A549 (cell line): Measurements from ENCODE around the gene PRR14L. TPM values are rescaled to one million over a fixed set of nuclear protein-coding genes. Genes with fewer than 3 reads are reported as not detected.
"Not testable (repeated sequence)": the region's sequence is repeated elsewhere in the genome, so short reads cannot be mapped to it uniquely, and the experiment has no call there.

Experiments used
- ATAC-seq, 2 experiments: fragments of 200-7000 bp in 1 of 2; fragments of >200 bp in 1 of 2; cut with Nextera tagmentation in 1 of 2; cut with Tn5 transposase in 1 of 2; 3 replicates each; pipeline versions ENCODE4 v1.8.0 to v1.9.1; 2018 to 2020; ENCODE audit warnings: mild to moderate bottlenecking in 1 of 2, moderate library complexity in 1 of 2
- CTCF ChIA-PET: fragments of 300-600 bp; sonication (Branson Sonifier 250); formaldehyde crosslinking; extraction: SDS; loops from one replicate; lab custom pipeline; 2021; ENCODE audit warnings: antibody characterized with exemption, inconsistent platforms; lab: Yijun Ruan, JAX
- POLR2A ChIA-PET: fragments of 350-600 bp; formaldehyde crosslinking; extraction: SDS; loops from one replicate; lab custom pipeline; 2021; ENCODE audit warnings: antibody characterized with exemption, inconsistent platforms; lab: Yijun Ruan, JAX
- DNase-seq, 2 experiments: peaks; one replicate each; pipeline versions ENCODE4 v3.0.0 to v3.0.0-alpha.2; 2011 to 2016; ENCODE audit warnings: low read depth in 1 of 2, low spot score in 1 of 2
- FAIRE-seq: peaks from 2 replicates; lab custom pipeline; 2011; peaks lifted over from hg19 to GRCh38; lab: Jason Lieb, UNC
- H3K27ac ChIP-seq, 2 experiments: fragments of >200 bp; sonication (Bioruptor Twin); formaldehyde crosslinking; 3 replicates each; pipeline ENCODE4 v1.5.1; 2016 to 2017
- H3K4me1 ChIP-seq: fragments of >200 bp; sonication (Bioruptor Twin); formaldehyde crosslinking; 3 replicates; pipeline ENCODE4 v1.6.1; 2016
- H3K4me2 ChIP-seq: fragments of >200 bp; sonication (Bioruptor Twin); formaldehyde crosslinking; 3 replicates; pipeline ENCODE4 v1.6.1; 2016
- H3K4me3 ChIP-seq: fragments of >200 bp; sonication (Bioruptor Twin); formaldehyde crosslinking; 3 replicates; pipeline ENCODE4 v1.5.1; 2016
- H3K9me3 ChIP-seq: fragments of >200 bp; sonication (Bioruptor Twin); formaldehyde crosslinking; 3 replicates; pipeline ENCODE4 v1.6.1; 2016
- BHLHE40 ChIP-seq: IDR thresholded peaks from 2 replicates; pipeline ENCODE4 v1.6.1; 2012; ENCODE audit warnings: low read depth, low read length, inconsistent platforms
- CEBPB ChIP-seq, 2 experiments: fragments of >200 bp in 1 of 2; sonication (Bioruptor Twin) in 1 of 2; formaldehyde crosslinking in 1 of 2; IDR thresholded peaks; 2 replicates each; pipeline ENCODE4 v1.6.1; 2012 to 2016
- CHD2 ChIP-seq: fragments of 150-350 bp; IDR thresholded peaks from 2 replicates; pipeline ENCODE4 v1.6.1; 2014; ENCODE audit warnings: low read length; ENCODE audit not compliant: partially characterized antibody
- CHD4 ChIP-seq: fragments of 200-600 bp; sonication (generic); IDR thresholded peaks from 2 replicates; pipeline ENCODE4 v1.6.1; 2016; ENCODE audit warnings: antibody characterized with exemption, mild to moderate bottlenecking, borderline replicate concordance
- EHMT2 ChIP-seq: fragments of 200-600 bp; sonication (generic); IDR thresholded peaks from 2 replicates; pipeline ENCODE4 v1.6.1; 2016; ENCODE audit warnings: antibody characterized with exemption, low read depth, mild to moderate bottlenecking, moderate library complexity
- ELK1 ChIP-seq: fragments of 150-350 bp; IDR thresholded peaks from 2 replicates; pipeline ENCODE4 v1.6.1; 2014; ENCODE audit warnings: low read depth, mild to moderate bottlenecking, low read length
- ESRRA ChIP-seq: fragments of 150-350 bp; IDR thresholded peaks from 2 replicates; pipeline ENCODE4 v1.6.1; 2014; ENCODE audit warnings: mild to moderate bottlenecking, low read length, borderline replicate concordance
- FOSL2 ChIP-seq, 2 experiments: fragments of 450-650 bp in 1 of 2; fragments of >200 bp in 1 of 2; sonication (Bioruptor Twin) in 1 of 2; formaldehyde crosslinking; IDR thresholded peaks; 2 replicates each; pipeline versions ENCODE4 v1.5.0 to v1.6.1; 2016 to 2020; ENCODE audit warnings: mild to moderate bottlenecking in 1 of 2, moderate library complexity in 1 of 2
- FOXS1 ChIP-seq: fragments of 250-450 bp; sonication (Bioruptor Pico); IDR thresholded peaks from 2 replicates; pipeline ENCODE4 v1.5.0; 2020; ENCODE audit warnings: mild to moderate bottlenecking, moderate library complexity
- HDAC2 ChIP-seq: fragments of 200-600 bp; sonication (generic); IDR thresholded peaks from 2 replicates; pipeline ENCODE4 v1.6.1; 2016
- HEYL ChIP-seq: fragments of 250-450 bp; sonication (Bioruptor Pico); IDR thresholded peaks from 2 replicates; pipeline ENCODE4 v1.8.0; 2021; ENCODE audit warnings: mild to moderate bottlenecking, moderate library complexity
- HOXB13 ChIP-seq: fragments of 250-450 bp; sonication (Bioruptor Pico); IDR thresholded peaks from 2 replicates; pipeline ENCODE4 v1.5.0; 2020; ENCODE audit warnings: low read depth, mild to moderate bottlenecking, moderate library complexity
- JUN ChIP-seq, 2 experiments: fragments of >200 bp; sonication (Bioruptor Twin); formaldehyde crosslinking; IDR thresholded peaks; 2 replicates in 1 of 2; 3 replicates in 1 of 2; pipeline ENCODE4 v1.6.1; 2016 to 2017
- MAFK ChIP-seq: fragments of 450-650 bp; IDR thresholded peaks from 2 replicates; pipeline ENCODE4 v1.6.1; 2014; ENCODE audit not compliant: partially characterized antibody
- NFE2L2 ChIP-seq: fragments of 150-350 bp; conservative IDR thresholded peaks from 2 replicates; pipeline ENCODE4 v1.6.1; 2014; ENCODE audit warnings: low read length
- NPAS2 ChIP-seq: fragments of 250-450 bp; sonication (Bioruptor Pico); IDR thresholded peaks from 2 replicates; pipeline ENCODE4 v1.8.0; 2022; ENCODE audit warnings: mild to moderate bottlenecking, moderate library complexity, borderline replicate concordance
- NR3C1 ChIP-seq: fragments of >200 bp; sonication (Bioruptor Twin); formaldehyde crosslinking; IDR thresholded peaks from 3 replicates; pipeline ENCODE4 v1.6.1; 2017
- POLR2AphosphoS2 ChIP-seq: conservative IDR thresholded peaks from 2 replicates; pipeline ENCODE4 v1.6.1; 2012; ENCODE audit warnings: low read length, improper control_type of control experiment, inconsistent platforms
- RAD21 ChIP-seq, 2 experiments: fragments of >200 bp in 1 of 2; sonication (Bioruptor Twin) in 1 of 2; formaldehyde crosslinking in 1 of 2; IDR thresholded peaks in 1 of 2; conservative IDR thresholded peaks in 1 of 2; 2 replicates in 1 of 2; 3 replicates in 1 of 2; pipeline ENCODE4 v1.6.1; 2012 to 2018; ENCODE audit warnings: inconsistent platforms in 1 of 2
- RARB ChIP-seq: fragments of 250-450 bp; sonication (Bioruptor Pico); IDR thresholded peaks from 2 replicates; pipeline ENCODE4 v1.8.0; 2021; ENCODE audit warnings: mild to moderate bottlenecking, moderate library complexity
- SMC3 ChIP-seq: fragments of >200 bp; sonication (Bioruptor Twin); formaldehyde crosslinking; IDR thresholded peaks from 3 replicates; pipeline ENCODE4 v1.6.1; 2018; ENCODE audit warnings: inconsistent platforms
- TFCP2L1 ChIP-seq: fragments of 250-450 bp; sonication (Bioruptor Pico); IDR thresholded peaks from 2 replicates; pipeline ENCODE4 v1.5.0; 2021; ENCODE audit warnings: mild to moderate bottlenecking
- ZC3H11A ChIP-seq: fragments of 450-650 bp; IDR thresholded peaks from 2 replicates; pipeline ENCODE4 v1.6.1; 2014; ENCODE audit warnings: antibody characterized with exemption, mild to moderate bottlenecking
- ZFP36 ChIP-seq: fragments of 450-650 bp; IDR thresholded peaks from 2 replicates; pipeline ENCODE4 v1.6.1; 2014; ENCODE audit warnings: borderline replicate concordance; ENCODE audit not compliant: partially characterized antibody
- ZNF302 ChIP-seq: fragments of 250-450 bp; sonication (Bioruptor Pico); IDR thresholded peaks from 2 replicates; pipeline ENCODE4 v1.9.0; 2021; ENCODE audit warnings: inconsistent platforms, mild to moderate bottlenecking, moderate library complexity
- WGBS: methylation state at CpG from one replicate; pipeline ENCODE4 v1.1.6; 2017; ENCODE audit errors: missing lambda C conversion rate; 5-methylcytosine and 5-hydroxymethylcytosine counted together
- polyA plus RNA-seq, 4 experiments: library from polyadenylated mRNA; depleted of rRNA in 3 of 4; stranded (reverse); fragments of >200 nt; fragmentation: RNase III in 1 of 4; extraction: RNeasy Plus Mini Kit Qiagen cat#74134 plus additional on column Dnase treatment in 1 of 4; gene quantifications; 2 replicates in 3 of 4; 3 replicates in 1 of 4; pipeline ENCODE4 v1.2.3, GENCODE V29; 2011 to 2017
- TF ChIP-seq, protein P1 (sequence below): IDR thresholded peaks from 2 replicates; pipeline ENCODE4 v1.6.1; 2012

PRR14L gene
- polyA plus RNA-seq, 2 of the 4 experiments (the other 2 are of a cell fraction): 5.6 to 15.7 TPM

DNA sequence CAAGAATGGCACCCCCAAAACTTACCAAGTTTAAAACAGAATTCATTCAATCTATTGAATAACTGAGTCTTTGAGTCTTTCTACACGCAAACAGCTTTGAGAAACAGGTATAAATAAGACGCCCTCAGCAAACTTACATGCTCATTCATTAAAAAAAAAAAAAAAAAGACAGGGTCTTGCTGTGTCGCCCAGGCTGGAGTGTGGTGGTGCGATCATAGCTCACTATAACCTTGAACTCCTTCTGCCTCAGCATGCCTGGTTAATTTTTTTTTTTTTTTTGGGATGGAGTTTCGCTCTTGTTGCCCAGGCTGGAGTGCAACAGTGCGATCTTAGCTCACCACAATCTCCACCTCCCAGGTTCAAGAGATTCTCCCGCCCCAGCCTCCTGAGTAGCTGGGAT, 6.1 kb downstream of the PRR14L start:
- no peak overlapping the region for H3K4me2 ChIP-seq
- ChIA-PET POLR2A (no interaction called here), CTCF (interaction anchor here (0.6 to 2.3 kb wide), 3 partner anchors 80 to 226 kb away, joined by 3 to 5 read pairs (median 4); no protein-coding TSS in a partner anchor)
- no peak overlapping the region for H3K4me3 ChIP-seq
- no peak for DNase-seq
- 84% methylated on average over 7 of the region's 7 CpGs for WGBS
- H3K4me1 ChIP-seq: peaks cover 11% of the 10 kb centered on the region; the same call in 1 of the 3 replicates
- no peak overlapping the region for H3K27ac ChIP-seq
- no peak for ATAC-seq
- TF ChIP-seq TFCP2L1 (CRISPR knock-in tag) (no peak), ZC3H11A (no peak), POLR2AphosphoS2 (no peak), FOSL2 (IDR thresholded peaks at IDR 0.05) (no peak), FOSL2 (CRISPR knock-in tag; IDR thresholded peaks at IDR 0.05) (no peak), RARB (CRISPR knock-in tag) (no peak), HDAC2 (no peak), NR3C1 (no peak), CHD4 (no peak), JUN (IDR thresholded peaks at IDR 0.05) (no peak), MAFK (no peak)
- TF ChIP-seq, protein P1, sequence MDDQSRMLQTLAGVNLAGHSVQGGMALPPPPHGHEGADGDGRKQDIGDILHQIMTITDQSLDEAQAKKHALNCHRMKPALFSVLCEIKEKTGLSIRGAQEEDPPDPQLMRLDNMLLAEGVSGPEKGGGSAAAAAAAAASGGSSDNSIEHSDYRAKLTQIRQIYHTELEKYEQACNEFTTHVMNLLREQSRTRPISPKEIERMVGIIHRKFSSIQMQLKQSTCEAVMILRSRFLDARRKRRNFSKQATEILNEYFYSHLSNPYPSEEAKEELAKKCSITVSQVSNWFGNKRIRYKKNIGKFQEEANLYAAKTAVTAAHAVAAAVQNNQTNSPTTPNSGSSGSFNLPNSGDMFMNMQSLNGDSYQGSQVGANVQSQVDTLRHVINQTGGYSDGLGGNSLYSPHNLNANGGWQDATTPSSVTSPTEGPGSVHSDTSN: no peak
- H3K9me3 ChIP-seq: no peaks in the 10 kb centered on the region
- FAIRE-seq: no peak

DNA sequence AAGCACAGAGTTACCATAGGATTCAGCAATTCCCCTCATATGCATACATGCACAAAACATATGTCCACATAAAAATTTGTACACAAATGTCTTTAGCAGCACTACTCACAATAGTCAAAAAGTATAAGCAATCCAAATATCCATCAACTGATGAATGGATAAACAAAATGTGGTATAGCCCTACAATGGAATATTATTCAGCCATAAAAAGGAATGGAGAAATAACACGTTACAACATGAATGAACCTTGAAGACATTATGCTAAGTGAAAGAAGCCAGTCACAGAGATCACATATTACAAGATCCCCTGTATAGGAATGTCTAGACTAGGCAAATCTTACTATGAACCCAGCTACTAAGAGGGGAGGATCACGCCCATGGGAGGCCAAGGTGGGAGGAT, 7.2 kb downstream of the PRR14L start:
- ATAC-seq (no peak), DNase-seq (no peak), FAIRE-seq (no peak)
- ChIA-PET POLR2A (interaction anchor here (0.7 kb wide), 1 partner anchor 395 kb away, joined by 3 read pairs; no protein-coding TSS in a partner anchor), CTCF (no interaction called here)
- H3K4me1 ChIP-seq: peaks cover under 1% of the 10 kb centered on the region; the same call in 1 of the 3 replicates
- H3K27ac ChIP-seq: no peak overlapping the region
- TF ChIP-seq CHD2: no peak
- no peak for TF ChIP-seq FOXS1 (CRISPR knock-in tag)
- TF ChIP-seq HOXB13 (CRISPR knock-in tag): no peak
- no peak for TF ChIP-seq NPAS2
- no peak for TF ChIP-seq RAD21 (conservative IDR thresholded peaks at IDR 0.05 in 1 of 2, IDR thresholded peaks at IDR 0.05 in 1 of 2)
- no peak for TF ChIP-seq NR3C1
- TF ChIP-seq RARB (CRISPR knock-in tag): no peak
- WGBS: 98% methylated on average over 2 of the region's 2 CpGs
- no peaks in the 10 kb centered on the region for H3K9me3 ChIP-seq
- H3K4me3 ChIP-seq: no peak overlapping the region
- no peak overlapping the region for H3K4me2 ChIP-seq

GRCh38 chr22:31742115-31742514, 7.8 kb downstream of the PRR14L start:
- ChIA-PET CTCF (interaction anchor here (2.0 kb wide), 1 partner anchor 77 kb away, joined by 7 read pairs; no protein-coding TSS in a partner anchor), POLR2A (interaction anchor here (0.7 kb wide), 1 partner anchor 395 kb away, joined by 3 read pairs; no protein-coding TSS in a partner anchor)
- H3K27ac ChIP-seq: no peak overlapping the region
- H3K4me2 ChIP-seq: no peak overlapping the region
- DNase-seq (no peak), FAIRE-seq (no peak), ATAC-seq (no peak)
- TF ChIP-seq POLR2AphosphoS2 (no peak), CEBPB (IDR thresholded peaks at IDR 0.05) (no peak), BHLHE40 (no peak), NFE2L2 (no peak), ELK1 (no peak), ZNF302 (CRISPR knock-in tag) (no peak), ESRRA (no peak), HEYL (CRISPR knock-in tag) (no peak), ZFP36 (no peak), JUN (IDR thresholded peaks at IDR 0.05) (no peak), FOXS1 (CRISPR knock-in tag) (no peak), ZC3H11A (no peak), EHMT2 (no peak), TFCP2L1 (CRISPR knock-in tag) (no peak), MAFK (no peak), SMC3 (no peak), CHD4 (no peak)
- TF ChIP-seq, protein P1: no peak
- 90% methylated on average over 3 of the region's 3 CpGs for WGBS
- no peak overlapping the region for H3K4me3 ChIP-seq
- no peaks in the 10 kb centered on the region for H3K9me3 ChIP-seq
- H3K4me1 ChIP-seq: no peaks in the 10 kb centered on the region

- not testable (repeated sequence) for DNase-seq, H3K4me2 ChIP-seq, H3K4me1 ChIP-seq, FAIRE-seq, H3K27ac ChIP-seq, ATAC-seq, H3K9me3 ChIP-seq, H3K4me3 ChIP-seq
- ChIA-PET CTCF (interaction anchor here (0.6 to 2.0 kb wide), 3 partner anchors 10 to 79 kb away, joined by 3 to 7 read pairs (median 4); no protein-coding TSS in a partner anchor), POLR2A (interaction anchor here (0.7 kb wide), 1 partner anchor 17 kb away, joined by 7 read pairs; no protein-coding TSS in a partner anchor)
- WGBS: 82% methylated on average over 7 of the region's 7 CpGs
These were observed 9.6 kb downstream of the PRR14L start for GRCh38 chr22:31740314-31740713.
